ENCODE measurements around the gene PTPN23.

DNA sequence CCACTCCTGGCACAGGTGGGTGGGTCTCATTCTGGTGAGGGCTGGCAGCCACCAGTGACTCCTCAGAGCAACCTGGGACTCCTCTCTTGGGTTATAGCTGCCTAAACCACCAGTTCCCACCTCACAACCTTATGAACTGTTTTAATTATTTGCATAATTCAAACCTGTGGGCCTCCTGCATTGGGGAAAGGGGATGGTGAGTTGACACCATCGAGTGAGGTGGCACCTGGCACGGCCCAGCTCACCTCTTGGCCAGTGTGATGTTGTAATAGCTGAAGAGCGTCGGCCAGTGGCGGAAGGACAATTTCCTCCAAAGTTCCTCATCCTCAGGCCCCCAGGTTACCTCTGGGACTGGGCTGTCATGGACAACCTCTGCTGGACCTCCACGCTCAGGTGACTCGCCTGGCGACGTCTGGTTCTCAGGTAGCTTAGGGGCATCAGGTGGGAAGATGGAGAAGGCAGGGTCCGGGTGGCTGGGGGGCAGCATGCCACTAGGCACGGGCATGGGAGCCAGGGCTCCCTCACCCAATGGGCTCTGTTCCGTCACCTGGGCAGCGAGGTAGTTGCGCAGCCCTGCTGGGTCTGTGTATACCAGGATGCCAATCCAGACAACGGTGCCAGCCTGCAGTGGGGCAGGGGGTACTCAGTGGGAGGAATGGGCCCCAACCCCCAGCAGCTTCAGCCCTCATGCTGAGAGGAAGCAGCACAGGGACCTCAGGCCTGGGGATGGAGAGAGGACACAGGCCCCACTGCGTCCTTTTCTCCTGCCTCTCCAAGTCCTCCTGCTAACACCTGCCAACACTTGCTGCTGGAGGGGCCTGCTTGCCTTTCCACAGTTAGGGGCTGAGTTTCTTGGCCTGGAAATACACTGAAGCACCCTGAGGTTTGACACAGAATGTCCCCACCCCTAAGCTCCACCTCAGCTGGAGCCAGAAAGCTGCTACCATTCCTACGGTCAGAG lies 38.5 kb downstream of the PTPN23 start:
- no peak for TF ChIP-seq EZH2phosphoT487 (conservative IDR thresholded peaks at IDR 0.05; ENCODE audit: low read length)
- TF ChIP-seq, protein P1, sequence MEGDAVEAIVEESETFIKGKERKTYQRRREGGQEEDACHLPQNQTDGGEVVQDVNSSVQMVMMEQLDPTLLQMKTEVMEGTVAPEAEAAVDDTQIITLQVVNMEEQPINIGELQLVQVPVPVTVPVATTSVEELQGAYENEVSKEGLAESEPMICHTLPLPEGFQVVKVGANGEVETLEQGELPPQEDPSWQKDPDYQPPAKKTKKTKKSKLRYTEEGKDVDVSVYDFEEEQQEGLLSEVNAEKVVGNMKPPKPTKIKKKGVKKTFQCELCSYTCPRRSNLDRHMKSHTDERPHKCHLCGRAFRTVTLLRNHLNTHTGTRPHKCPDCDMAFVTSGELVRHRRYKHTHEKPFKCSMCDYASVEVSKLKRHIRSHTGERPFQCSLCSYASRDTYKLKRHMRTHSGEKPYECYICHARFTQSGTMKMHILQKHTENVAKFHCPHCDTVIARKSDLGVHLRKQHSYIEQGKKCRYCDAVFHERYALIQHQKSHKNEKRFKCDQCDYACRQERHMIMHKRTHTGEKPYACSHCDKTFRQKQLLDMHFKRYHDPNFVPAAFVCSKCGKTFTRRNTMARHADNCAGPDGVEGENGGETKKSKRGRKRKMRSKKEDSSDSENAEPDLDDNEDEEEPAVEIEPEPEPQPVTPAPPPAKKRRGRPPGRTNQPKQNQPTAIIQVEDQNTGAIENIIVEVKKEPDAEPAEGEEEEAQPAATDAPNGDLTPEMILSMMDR (IDR thresholded peaks at IDR 0.05; ENCODE audit: insufficient read depth, low read length, poor library complexity, severe bottlenecking), result no peak
